HG03280 (cell line): ENCODE data around the gene KRTAP4-5.
"Not testable (repeated sequence)": the region's sequence is repeated elsewhere in the genome, so short reads cannot be mapped to it uniquely, and the experiment has no call there.

Source experiments
- ATAC-seq: cut with Tn5 transposase; IDR thresholded peaks from one replicate; pipeline ENCODE4 v1.9.1; 2021; ENCODE audit warnings: mild to moderate bottlenecking, moderate library complexity; ENCODE audit not compliant: unreplicated experiment

The KRTAP4-5 gene

GRCh38 chr17:41149652-41149985 lies at the start of gene KRTAP4-5:
Gene KRTAP4-5 (minus strand): TSS chr17:41149825. CDS start chr17:41149767, 58 bp downstream.
- ATAC-seq = no peak

GRCh38 chr17:41196068-41196467 lies 46.4 kb upstream of the KRTAP4-5 start:
- no peak for ATAC-seq

- no peak for ATAC-seq
These were observed 40.7 kb upstream of the KRTAP4-5 start for GRCh38 chr17:41190328-41190727.

DNA sequence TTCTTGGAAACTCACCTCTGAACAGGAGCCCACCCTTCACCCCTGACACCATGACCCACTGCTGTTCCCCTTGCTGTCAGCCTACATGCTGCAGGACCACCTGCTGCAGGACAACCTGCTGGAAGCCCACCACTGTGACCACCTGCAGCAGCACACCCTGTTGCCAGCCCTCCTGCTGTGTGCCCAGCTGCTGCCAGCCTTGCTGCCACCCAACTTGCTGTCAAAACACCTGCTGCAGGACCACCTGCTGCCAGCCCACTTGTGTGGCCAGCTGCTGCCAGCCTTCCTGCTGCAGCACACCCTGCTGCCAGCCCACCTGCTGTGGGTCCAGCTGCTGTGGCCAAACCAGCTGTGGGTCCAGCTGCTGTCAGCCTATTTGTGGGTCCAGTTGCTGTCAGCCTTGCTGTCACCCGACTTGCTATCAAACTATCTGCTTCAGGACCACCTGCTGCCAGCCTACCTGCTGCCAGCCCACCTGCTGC lies 40.3 kb upstream of the KRTAP4-5 start, which contains the start of gene KRTAP9-1:
Gene KRTAP9-1 (plus strand): TSS at position 51 of the 482 bp plus-strand sequence. CDS start 0 bp downstream, at position 51.
- ATAC-seq = not testable (repeated sequence)

- no peak for ATAC-seq
These were observed 37.2 kb upstream of the KRTAP4-5 start for GRCh38 chr17:41186872-41187271.

- no peak for ATAC-seq
These were observed 35.4 kb upstream of the KRTAP4-5 start for GRCh38 chr17:41185001-41185400.

GRCh38 chr17:41184480-41184961 lies 34.9 kb upstream of the KRTAP4-5 start, which contains the start of gene KRTAP4-1:
Gene KRTAP4-1 (minus strand): TSS chr17:41184911. CDS start chr17:41184854, 57 bp downstream.
- ATAC-seq = no peak

GRCh38 chr17:41178843-41179616 lies 29.4 kb upstream of the KRTAP4-5 start:
- ATAC-seq = no peak

- no peak for ATAC-seq
These were observed 28.7 kb upstream of the KRTAP4-5 start for GRCh38 chr17:41178341-41178740.

DNA sequence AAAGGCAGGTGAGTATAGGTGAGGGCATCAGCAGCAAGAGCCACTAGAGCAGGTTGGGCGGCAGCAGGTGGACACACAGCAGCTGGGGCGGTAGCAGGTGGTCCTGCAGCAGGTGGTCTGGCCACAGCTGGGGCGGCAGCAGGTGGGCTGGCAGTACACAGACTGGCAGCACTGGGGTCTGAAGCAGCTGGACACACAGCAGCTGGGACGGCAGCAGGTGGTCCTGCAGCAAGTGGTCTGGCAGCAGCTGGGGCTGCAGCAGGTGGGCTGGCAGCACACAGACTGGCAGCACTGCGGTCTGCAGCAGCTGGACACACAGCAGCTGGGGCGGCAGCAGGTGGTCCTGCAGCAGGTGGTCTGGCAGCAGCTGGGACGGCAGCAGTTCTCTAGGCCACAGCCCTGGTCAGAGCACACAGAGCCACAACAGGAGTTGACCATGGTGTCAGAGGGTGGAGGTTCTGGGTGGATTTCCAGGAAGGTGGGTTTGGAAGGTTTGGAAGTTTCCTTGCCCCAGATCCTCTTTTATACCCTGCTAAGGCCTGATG lies 28.2 kb upstream of the KRTAP4-5 start, which contains the start of gene KRTAP4-2:
Gene KRTAP4-2 (minus strand): TSS at position 495 of the 545 bp plus-strand sequence. CDS start 57 bp downstream, at position 438.
- no peak for ATAC-seq

DNA sequence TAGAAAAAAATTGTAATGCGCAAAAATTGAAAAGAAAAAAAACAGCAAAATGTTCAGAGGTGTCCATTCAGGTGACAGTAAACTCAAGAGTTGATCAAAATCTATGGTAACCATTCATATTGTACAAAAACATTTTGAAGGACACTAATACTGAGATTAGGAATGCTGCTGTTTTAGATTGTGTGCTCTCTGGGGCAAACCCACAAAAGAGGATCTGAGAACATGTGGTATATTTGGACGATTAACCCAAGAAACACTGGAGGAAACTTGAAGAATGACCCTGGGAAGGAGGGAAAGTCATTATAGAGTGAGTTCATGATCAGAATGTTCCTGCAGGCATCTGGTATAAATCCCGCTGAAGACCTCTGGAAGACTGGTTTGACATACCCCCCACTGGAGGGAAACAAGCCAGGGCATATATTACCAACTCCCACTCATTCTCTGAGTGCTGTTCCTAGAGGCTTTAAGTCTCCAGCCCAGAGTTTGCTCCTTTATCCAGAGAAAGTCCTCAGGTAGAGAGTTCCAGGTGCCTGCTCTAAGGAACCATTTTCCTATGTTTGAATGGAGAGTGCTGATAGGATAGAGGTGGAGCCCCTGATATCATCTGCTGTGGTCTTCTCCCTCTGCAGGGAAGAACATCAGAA lies 27.2 kb upstream of the KRTAP4-5 start:
- no peak for ATAC-seq

DNA sequence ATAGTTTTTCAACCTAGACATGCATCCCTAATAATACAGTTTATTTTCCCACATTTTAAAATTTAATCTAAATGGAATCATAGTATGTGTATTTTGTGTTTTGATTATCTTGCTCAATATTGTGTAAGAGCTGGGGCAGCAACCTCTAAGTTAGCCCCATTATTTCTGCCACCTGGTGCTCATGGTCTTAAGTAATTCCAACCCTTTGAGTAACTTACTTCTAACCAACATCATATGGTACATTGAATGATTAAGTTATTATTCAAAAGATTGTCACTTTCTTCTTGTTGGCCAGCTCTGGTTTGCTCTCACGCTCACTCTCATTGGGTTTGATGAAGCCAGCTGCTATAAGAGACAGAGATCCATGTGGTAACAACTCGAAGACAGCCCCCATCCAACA lies 22.3 kb upstream of the KRTAP4-5 start:
- ATAC-seq = no peak

- no peak for ATAC-seq
These were observed 18.5 kb upstream of the KRTAP4-5 start, which contains the start of gene KRTAP4-3 for GRCh38 chr17:41168121-41168520. Gene KRTAP4-3 (minus strand): TSS chr17:41168221. CDS start chr17:41168172, 49 bp downstream.

DNA sequence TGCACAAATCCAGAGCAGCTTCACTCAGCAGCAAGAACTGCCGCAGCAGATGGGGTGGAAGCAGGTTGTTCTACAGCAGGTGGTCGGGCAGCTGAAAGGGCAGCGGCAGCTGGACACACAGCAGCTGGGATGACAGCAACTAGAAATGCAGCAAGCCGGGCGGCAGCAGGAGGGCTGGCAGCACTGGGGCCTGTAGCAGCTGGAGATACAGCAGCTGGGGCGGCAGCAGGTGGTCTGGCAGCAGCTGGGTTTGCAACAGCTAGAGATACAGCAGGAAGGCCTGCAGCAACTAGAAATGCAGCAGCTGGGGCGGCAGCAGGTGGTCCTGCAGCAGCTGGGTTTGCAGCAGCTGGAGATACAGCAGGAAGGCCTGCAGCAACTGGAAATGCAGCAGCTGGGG lies 17.9 kb upstream of the KRTAP4-5 start:
- no peak for ATAC-seq

GRCh38 chr17:41163828-41164227 lies 14.2 kb upstream of the KRTAP4-5 start:
- no peak for ATAC-seq

- ATAC-seq = no peak
These were observed 11.0 kb upstream of the KRTAP4-5 start, which contains the start of gene KRTAP4-4 for GRCh38 chr17:41160648-41161047. Gene KRTAP4-4 (minus strand): TSS chr17:41160748. CDS start chr17:41160691, 57 bp downstream.

GRCh38 chr17:41160190-41160589 lies 10.6 kb upstream of the KRTAP4-5 start:
- ATAC-seq = not testable (repeated sequence)

- no peak for ATAC-seq
These were observed 4.2 kb upstream of the KRTAP4-5 start for GRCh38 chr17:41153856-41154255.

DNA sequence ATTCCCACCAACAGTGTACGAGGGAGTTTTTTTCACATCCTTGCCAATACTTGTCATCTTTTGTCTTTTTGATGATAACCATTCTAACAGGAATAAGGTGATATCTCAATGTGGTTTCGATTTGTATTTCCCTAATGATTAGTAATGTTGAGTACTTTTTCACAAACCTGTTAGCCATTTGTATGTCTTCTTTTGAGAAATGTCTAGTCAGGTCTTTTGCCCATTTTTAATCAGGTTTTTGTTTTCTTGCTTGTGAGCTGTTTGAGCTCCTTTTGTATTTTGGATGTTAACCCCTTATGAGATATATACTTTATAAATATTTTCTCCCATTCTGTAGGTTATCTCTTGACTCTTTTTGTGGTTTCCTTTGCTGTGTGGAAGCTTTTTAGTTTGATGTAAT lies 1.9 kb upstream of the KRTAP4-5 start:
- no peak for ATAC-seq

GRCh38 chr17:41150026-41150425 lies 401 bp upstream of the KRTAP4-5 start:
- no peak for ATAC-seq

DNA sequence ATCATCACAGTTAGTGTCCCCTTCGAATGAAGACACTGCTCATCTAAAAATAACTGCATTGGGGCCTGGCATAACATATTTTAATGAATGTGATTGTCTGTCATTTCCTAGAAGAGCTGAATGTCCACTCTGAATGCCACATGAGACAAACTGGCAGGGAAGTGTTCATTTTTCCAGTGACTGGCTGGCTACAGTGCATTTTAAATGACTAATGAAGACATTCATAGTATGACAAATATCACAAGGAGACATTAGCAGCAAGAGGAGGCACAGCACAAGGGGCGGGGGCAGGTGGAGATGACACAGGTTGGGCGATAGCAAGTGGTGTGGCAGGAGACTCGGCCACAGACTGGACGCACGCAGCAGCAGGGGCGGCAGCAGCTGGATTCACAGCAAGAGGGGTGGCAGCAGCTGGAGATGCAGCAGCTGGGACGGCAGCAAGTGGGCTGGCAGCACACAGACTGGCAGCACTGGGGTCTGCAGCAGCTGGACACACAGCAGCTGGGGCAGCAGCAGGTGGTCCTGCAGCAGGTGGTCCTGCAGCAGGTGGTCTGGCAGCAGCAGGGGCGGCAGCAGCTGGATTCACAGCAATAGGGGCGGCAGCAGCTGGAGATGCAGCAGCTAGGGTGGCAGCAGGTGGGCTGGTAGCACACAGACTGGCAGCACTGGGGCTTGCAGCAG lies 514 bp downstream of the KRTAP4-5 start:
- not testable (repeated sequence) for ATAC-seq
